ENCODE data around the gene KCNT2. TPM values are rescaled to one million over a fixed set of nuclear protein-coding genes. Genes with fewer than 3 reads are reported as not detected.

KCNT2 gene
- polyA plus RNA-seq, 1 donor from 2014 or later = 21.4 TPM

DNA sequence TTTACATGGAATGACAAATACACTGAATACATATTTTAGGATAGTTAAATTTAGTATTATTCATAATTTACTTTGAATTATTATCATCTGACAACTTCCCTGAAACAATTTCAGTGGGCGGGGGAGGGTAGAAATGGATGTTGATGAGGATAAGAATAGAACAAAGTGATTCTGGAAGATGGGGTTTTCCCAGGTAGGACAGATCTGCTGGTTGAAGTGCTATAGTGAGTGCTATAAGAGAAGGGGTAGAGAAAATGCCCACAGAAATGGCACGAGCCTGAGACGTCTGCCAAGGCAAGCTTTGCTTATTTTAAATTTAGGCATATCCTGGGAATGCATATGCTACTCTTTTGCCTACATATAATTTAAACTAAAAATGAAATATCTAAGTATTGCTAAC, 46.8 kb upstream of the KCNT2 start:
- H3K4me3 ChIP-seq (ENCODE audit: low read length) = no peak overlapping the region
- no peak overlapping the region for H3K9ac ChIP-seq (ENCODE audit: low read length)
- H3K27me3 ChIP-seq (ENCODE audit: insufficient read depth, low read depth, low read length) = no peaks in the 10 kb centered on the region
- H3F3A ChIP-seq (ENCODE audit: insufficient read depth, low read length, poor library complexity, severe bottlenecking) = no peaks in the 10 kb centered on the region
- H3K9me3 ChIP-seq (ENCODE audit: low read length) = no peaks in the 10 kb centered on the region
- H3K9me2 ChIP-seq (ENCODE audit: insufficient read depth, low read length) = no peaks in the 10 kb centered on the region
- no peak overlapping the region for H3K4me2 ChIP-seq (ENCODE audit: low read length)
- H4K20me1 ChIP-seq (ENCODE audit: insufficient read depth) = no peaks in the 10 kb centered on the region
- no peak overlapping the region for H3K27ac ChIP-seq (ENCODE audit: low read length)
- TF ChIP-seq TAF1 (IDR thresholded peaks at IDR 0.05; ENCODE audit: low read depth) (no peak), POLR2AphosphoS5 (IDR thresholded peaks at IDR 0.05) (no peak), MXI1 (conservative IDR thresholded peaks at IDR 0.05; ENCODE audit: poor library complexity, severe bottlenecking) (no peak), EZH2 (IDR thresholded peaks at IDR 0.05; ENCODE audit: borderline replicate concordance, insufficient read depth, low read length, poor library complexity, severe bottlenecking) (no peak), RAD21 (conservative IDR thresholded peaks at IDR 0.05) (no peak), EP300 (conservative IDR thresholded peaks at IDR 0.05; ENCODE audit: poor library complexity, severe bottlenecking) (no peak), REST (IDR thresholded peaks at IDR 0.05; ENCODE audit: borderline replicate concordance) (no peak)
- TF ChIP-seq, protein P1, sequence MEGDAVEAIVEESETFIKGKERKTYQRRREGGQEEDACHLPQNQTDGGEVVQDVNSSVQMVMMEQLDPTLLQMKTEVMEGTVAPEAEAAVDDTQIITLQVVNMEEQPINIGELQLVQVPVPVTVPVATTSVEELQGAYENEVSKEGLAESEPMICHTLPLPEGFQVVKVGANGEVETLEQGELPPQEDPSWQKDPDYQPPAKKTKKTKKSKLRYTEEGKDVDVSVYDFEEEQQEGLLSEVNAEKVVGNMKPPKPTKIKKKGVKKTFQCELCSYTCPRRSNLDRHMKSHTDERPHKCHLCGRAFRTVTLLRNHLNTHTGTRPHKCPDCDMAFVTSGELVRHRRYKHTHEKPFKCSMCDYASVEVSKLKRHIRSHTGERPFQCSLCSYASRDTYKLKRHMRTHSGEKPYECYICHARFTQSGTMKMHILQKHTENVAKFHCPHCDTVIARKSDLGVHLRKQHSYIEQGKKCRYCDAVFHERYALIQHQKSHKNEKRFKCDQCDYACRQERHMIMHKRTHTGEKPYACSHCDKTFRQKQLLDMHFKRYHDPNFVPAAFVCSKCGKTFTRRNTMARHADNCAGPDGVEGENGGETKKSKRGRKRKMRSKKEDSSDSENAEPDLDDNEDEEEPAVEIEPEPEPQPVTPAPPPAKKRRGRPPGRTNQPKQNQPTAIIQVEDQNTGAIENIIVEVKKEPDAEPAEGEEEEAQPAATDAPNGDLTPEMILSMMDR (IDR thresholded peaks at IDR 0.05; ENCODE audit: poor library complexity, severe bottlenecking) = no peak
- no peak overlapping the region for H2AFZ ChIP-seq (ENCODE audit: low read depth, low read length)
- no peaks in the 10 kb centered on the region for H3K36me3 ChIP-seq (ENCODE audit: insufficient read depth, low read length)
- H3K79me2 ChIP-seq (replicated peaks; ENCODE audit: insufficient read depth, low read length) = no peaks in the 10 kb centered on the region

- no peak overlapping the region for H2AFZ ChIP-seq (ENCODE audit: low read depth, low read length)
- H3K4me2 ChIP-seq (ENCODE audit: low read length) = peak overlapping the region; percentile 5
- H3K27me3 ChIP-seq (ENCODE audit: insufficient read depth, low read depth, low read length) = no peaks in the 10 kb centered on the region
- H3K36me3 ChIP-seq (ENCODE audit: insufficient read depth, low read length) = no peaks in the 10 kb centered on the region
- TF ChIP-seq EZH2 (IDR thresholded peaks at IDR 0.05; ENCODE audit: borderline replicate concordance, insufficient read depth, low read length, poor library complexity, severe bottlenecking) (no peak), SMC3 (conservative IDR thresholded peaks at IDR 0.05; ENCODE audit: poor library complexity) (no peak), TAF1 (IDR thresholded peaks at IDR 0.05; ENCODE audit: low read depth) (no peak), POLR2AphosphoS5 (IDR thresholded peaks at IDR 0.05) (no peak), RAD21 (conservative IDR thresholded peaks at IDR 0.05) (no peak), MXI1 (conservative IDR thresholded peaks at IDR 0.05; ENCODE audit: poor library complexity, severe bottlenecking) (no peak)
- H3K27ac ChIP-seq (ENCODE audit: low read length) = no peak overlapping the region
- no peaks in the 10 kb centered on the region for H3K9me2 ChIP-seq (ENCODE audit: insufficient read depth, low read length)
- H3K4me3 ChIP-seq (ENCODE audit: low read length) = no peak overlapping the region
- H3F3A ChIP-seq (ENCODE audit: insufficient read depth, low read length, poor library complexity, severe bottlenecking) = no peaks in the 10 kb centered on the region
- no peaks in the 10 kb centered on the region for H4K20me1 ChIP-seq (ENCODE audit: insufficient read depth)
- H3K9me3 ChIP-seq (ENCODE audit: low read length) = no peaks in the 10 kb centered on the region
- no peak overlapping the region for H3K9ac ChIP-seq (ENCODE audit: low read length)
- H3K79me2 ChIP-seq (replicated peaks; ENCODE audit: insufficient read depth, low read length) = no peaks in the 10 kb centered on the region
These were observed 46.0 kb upstream of the KCNT2 start for GRCh38 chr1:196654271-196654670.

All from neural cell (in vitro differentiated cells).